ENCODE data around the gene ALX4. TPM values are rescaled to one million over a fixed set of nuclear protein-coding genes. Genes with fewer than 3 reads are reported as not detected.

Gene ALX4
- total RNA-seq, 1 donor from 2014 or later = not detected

DNA sequence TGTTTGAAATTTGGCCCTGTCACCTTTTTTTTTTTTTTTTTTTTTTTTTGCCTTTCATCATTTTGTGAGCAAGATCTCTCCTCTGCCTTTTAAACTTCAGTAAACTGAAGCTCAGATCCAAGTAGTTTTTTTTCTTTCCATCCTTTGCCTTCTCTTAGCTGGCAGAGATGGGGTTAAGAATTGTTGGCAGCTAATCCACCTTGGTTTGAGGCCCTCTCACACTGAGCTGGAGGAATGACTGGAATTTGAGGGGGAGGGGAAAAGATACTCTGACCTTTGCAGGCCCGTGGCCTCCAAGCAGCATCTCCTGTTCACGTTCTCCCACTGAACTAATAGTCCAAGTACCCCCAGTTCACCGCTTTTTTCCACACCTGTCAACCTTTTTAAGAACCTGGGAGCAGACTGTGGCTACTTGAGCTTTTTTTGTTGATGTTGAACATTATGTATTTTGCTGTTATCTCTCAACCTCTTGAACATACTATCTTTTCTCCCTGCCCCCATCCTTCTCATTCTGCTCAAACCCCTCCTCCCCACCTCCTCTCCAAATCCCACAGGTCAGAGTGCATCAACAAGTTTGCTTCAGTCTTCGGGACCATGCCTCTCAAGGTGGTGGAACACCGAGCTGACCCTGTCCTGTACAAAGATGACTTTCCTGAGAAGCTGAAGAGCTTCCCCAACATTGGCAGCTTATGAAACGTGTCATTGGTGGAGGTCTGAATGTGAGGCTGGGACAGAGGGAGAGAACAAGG lies 66.2 kb downstream of the ALX4 start:
- H3K36me3 Mint-ChIP-seq (ENCODE audit: insufficient read depth) = peaks cover 6% of the 10 kb centered on the region
- H3K27me3 Mint-ChIP-seq = no peaks in the 10 kb centered on the region
- no peaks in the 10 kb centered on the region for H3K9me3 Mint-ChIP-seq (ENCODE audit: low read depth)
- no peak for DNase-seq (ENCODE audit: low spot score, unreplicated experiment)
- TF ChIP-seq, protein P1, sequence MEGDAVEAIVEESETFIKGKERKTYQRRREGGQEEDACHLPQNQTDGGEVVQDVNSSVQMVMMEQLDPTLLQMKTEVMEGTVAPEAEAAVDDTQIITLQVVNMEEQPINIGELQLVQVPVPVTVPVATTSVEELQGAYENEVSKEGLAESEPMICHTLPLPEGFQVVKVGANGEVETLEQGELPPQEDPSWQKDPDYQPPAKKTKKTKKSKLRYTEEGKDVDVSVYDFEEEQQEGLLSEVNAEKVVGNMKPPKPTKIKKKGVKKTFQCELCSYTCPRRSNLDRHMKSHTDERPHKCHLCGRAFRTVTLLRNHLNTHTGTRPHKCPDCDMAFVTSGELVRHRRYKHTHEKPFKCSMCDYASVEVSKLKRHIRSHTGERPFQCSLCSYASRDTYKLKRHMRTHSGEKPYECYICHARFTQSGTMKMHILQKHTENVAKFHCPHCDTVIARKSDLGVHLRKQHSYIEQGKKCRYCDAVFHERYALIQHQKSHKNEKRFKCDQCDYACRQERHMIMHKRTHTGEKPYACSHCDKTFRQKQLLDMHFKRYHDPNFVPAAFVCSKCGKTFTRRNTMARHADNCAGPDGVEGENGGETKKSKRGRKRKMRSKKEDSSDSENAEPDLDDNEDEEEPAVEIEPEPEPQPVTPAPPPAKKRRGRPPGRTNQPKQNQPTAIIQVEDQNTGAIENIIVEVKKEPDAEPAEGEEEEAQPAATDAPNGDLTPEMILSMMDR (IDR thresholded peaks at IDR 0.05; ENCODE audit: unreplicated experiment) = no peak
- H3K4me1 Mint-ChIP-seq (ENCODE audit: low read depth) = peaks cover 20% of the 10 kb centered on the region
- peak overlapping the region; percentile 86 for H3K27ac Mint-ChIP-seq
- H3K4me3 Mint-ChIP-seq (ENCODE audit: low read depth) = peak overlapping the region; percentile 5

DNA sequence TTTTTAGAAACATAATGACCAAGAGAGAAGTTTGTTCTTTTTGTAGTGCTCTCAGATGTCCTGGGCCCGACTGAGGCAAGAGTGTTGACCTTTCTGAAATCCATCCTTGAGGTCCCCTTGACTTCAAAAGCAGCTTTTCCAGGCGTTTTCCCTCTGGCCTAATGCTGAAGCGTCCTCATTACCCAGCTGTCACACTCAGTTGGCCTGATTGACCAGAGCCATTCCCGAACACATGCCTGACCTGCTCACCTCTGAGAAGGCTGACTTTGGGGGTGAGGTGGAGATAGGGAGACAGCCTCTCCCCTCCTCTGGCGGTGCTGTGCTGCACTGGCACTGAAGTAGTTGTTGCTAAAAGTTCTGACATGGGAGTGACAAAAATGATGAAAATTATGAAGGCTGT lies 66.9 kb downstream of the ALX4 start:
- H3K27me3 Mint-ChIP-seq = no peaks in the 10 kb centered on the region
- TF ChIP-seq, protein P1 (IDR thresholded peaks at IDR 0.05; ENCODE audit: unreplicated experiment) = no peak
- H3K36me3 Mint-ChIP-seq (ENCODE audit: insufficient read depth) = peaks cover 7% of the 10 kb centered on the region
- DNase-seq (ENCODE audit: low spot score, unreplicated experiment) = no peak
- H3K4me3 Mint-ChIP-seq (ENCODE audit: low read depth) = no peak overlapping the region
- no peaks in the 10 kb centered on the region for H3K9me3 Mint-ChIP-seq (ENCODE audit: low read depth)
- H3K27ac Mint-ChIP-seq = peak overlapping the region; percentile 86
- peaks cover 20% of the 10 kb centered on the region for H3K4me1 Mint-ChIP-seq (ENCODE audit: low read depth)

- no peaks in the 10 kb centered on the region for H3K27me3 Mint-ChIP-seq
- H3K36me3 Mint-ChIP-seq (ENCODE audit: insufficient read depth) = peaks cover 12% of the 10 kb centered on the region
- no peaks in the 10 kb centered on the region for H3K9me3 Mint-ChIP-seq (ENCODE audit: low read depth)
- no peak for DNase-seq (ENCODE audit: low spot score, unreplicated experiment)
- peaks cover 20% of the 10 kb centered on the region for H3K4me1 Mint-ChIP-seq (ENCODE audit: low read depth)
- TF ChIP-seq, protein P1 (IDR thresholded peaks at IDR 0.05; ENCODE audit: unreplicated experiment) = no peak
- no peak overlapping the region for H3K4me3 Mint-ChIP-seq (ENCODE audit: low read depth)
- no peak overlapping the region for H3K27ac Mint-ChIP-seq
These were observed 68.1 kb downstream of the ALX4 start for GRCh38 chr11:44241851-44242250.

- no peak overlapping the region for H3K4me3 Mint-ChIP-seq (ENCODE audit: low read depth)
- TF ChIP-seq, protein P1 (IDR thresholded peaks at IDR 0.05; ENCODE audit: unreplicated experiment) = no peak
- H3K4me1 Mint-ChIP-seq (ENCODE audit: low read depth) = no peaks in the 10 kb centered on the region
- no peak for DNase-seq (ENCODE audit: low spot score, unreplicated experiment)
- H3K27me3 Mint-ChIP-seq = no peaks in the 10 kb centered on the region
- peaks cover 14% of the 10 kb centered on the region for H3K36me3 Mint-ChIP-seq (ENCODE audit: insufficient read depth)
- H3K27ac Mint-ChIP-seq = no peak overlapping the region
- H3K9me3 Mint-ChIP-seq (ENCODE audit: low read depth) = no peaks in the 10 kb centered on the region
These were observed 72.8 kb downstream of the ALX4 start for GRCh38 chr11:44237156-44237555.

- Mint-ChIP-seq H3K4me3 (ENCODE audit: low read depth) (no peak overlapping the region), H3K27ac (no peak overlapping the region)
- TF ChIP-seq, protein P1 (IDR thresholded peaks at IDR 0.05; ENCODE audit: unreplicated experiment) = no peak
These were observed 73.6 kb downstream of the ALX4 start for GRCh38 chr11:44236296-44236695.

More at GRCh38 chr11:44236296-44236695, 73.6 kb downstream of the ALX4 start:
- no peaks in the 10 kb centered on the region for H3K9me3 Mint-ChIP-seq (ENCODE audit: low read depth)
- H3K36me3 Mint-ChIP-seq (ENCODE audit: insufficient read depth) = peaks cover 14% of the 10 kb centered on the region
- DNase-seq (ENCODE audit: low spot score, unreplicated experiment) = no peak
- H3K27me3 Mint-ChIP-seq = no peaks in the 10 kb centered on the region
- H3K4me1 Mint-ChIP-seq (ENCODE audit: low read depth) = no peaks in the 10 kb centered on the region
